IMR-90 (cell line): ENCODE measurements around the gene MROH2A. TPM values are rescaled to one million over a fixed set of nuclear protein-coding genes. Genes with fewer than 3 reads are reported as not detected.

Source experiments
- ATAC-seq: fragments of 200-7000 bp; cut with Tn5 transposase; 2 replicates; pipeline ENCODE4 v1.9.1; 2020; ENCODE audit warnings: low read depth, mild to moderate bottlenecking, moderate library complexity
- BruUV-seq: library from RNA; stranded (reverse); fragments of 400-500 nt; replicated peaks from 2 replicates; lab custom pipeline; 2021; lab: Mats Ljungman, UMichigan
- CTCF ChIA-PET: fragments of 300-600 bp; formaldehyde crosslinking; extraction: SDS; loops from one replicate; lab custom pipeline; 2021; ENCODE audit warnings: antibody characterized with exemption; lab: Yijun Ruan, JAX
- POLR2A ChIA-PET: fragments of 300-600 bp; sonication (Branson Sonifier 250); formaldehyde crosslinking; loops from one replicate; lab custom pipeline; 2022; ENCODE audit warnings: antibody characterized with exemption; ENCODE audit not compliant: unreplicated experiment; lab: Charles Lee
- DNase-seq: peaks from one replicate; pipeline ENCODE4 v3.0.0; 2013
- H2AFZ ChIP-seq: replicated peaks from 2 replicates; pipeline ENCODE3; 2013; ENCODE audit warnings: low read length, mild to moderate bottlenecking; ENCODE audit not compliant: poor library complexity
- H2AK5ac ChIP-seq: 2 replicates; pipeline ENCODE4 v1.6.1; 2013; ENCODE audit warnings: low read depth, low read length, inconsistent platforms
- H2AK9ac ChIP-seq: replicated peaks from 2 replicates; pipeline ENCODE3; 2013; ENCODE audit warnings: mild to moderate bottlenecking, low read depth, low read length, moderate library complexity; ENCODE audit not compliant: poor library complexity
- H2BK120ac ChIP-seq: 2 replicates; pipeline ENCODE4 v1.6.1; 2013; ENCODE audit warnings: low read depth, low read length, inconsistent platforms
- H2BK15ac ChIP-seq: 3 replicates; pipeline ENCODE4 v1.6.1; 2013; ENCODE audit warnings: low read depth, low read length, inconsistent platforms
- H2BK20ac ChIP-seq: 2 replicates; pipeline ENCODE4 v1.6.1; 2013; ENCODE audit warnings: low read depth, mild to moderate bottlenecking, inconsistent platforms, low read length, moderate library complexity
- H2BK5ac ChIP-seq: 2 replicates; pipeline ENCODE4 v1.6.1; 2013; ENCODE audit warnings: mild to moderate bottlenecking, low read depth, low read length, inconsistent platforms; ENCODE audit not compliant: poor library complexity, severe bottlenecking
- H3K14ac ChIP-seq: replicated peaks from 2 replicates; pipeline ENCODE4 v1.6.1; 2013; ENCODE audit warnings: low read depth, low read length, inconsistent platforms
- H3K18ac ChIP-seq: 2 replicates; pipeline ENCODE4 v1.6.1; 2013; ENCODE audit warnings: low read depth, low read length, control low read depth
- H3K23ac ChIP-seq: 2 replicates; pipeline ENCODE4 v1.6.1; 2013; ENCODE audit warnings: low read depth, low read length, inconsistent platforms
- H3K27ac ChIP-seq: 2 replicates; pipeline ENCODE4 v1.5.1; 2013; ENCODE audit warnings: mild to moderate bottlenecking, control low read depth, low read length; ENCODE audit not compliant: insufficient read depth
- H3K27me3 ChIP-seq: 2 replicates; pipeline ENCODE4 v1.6.1; 2013; ENCODE audit warnings: low read length; ENCODE audit not compliant: control insufficient read depth, insufficient read depth
- H3K36me3 ChIP-seq: 2 replicates; pipeline ENCODE4 v1.6.1; 2013; ENCODE audit warnings: low read length, mixed read lengths; ENCODE audit not compliant: control insufficient read depth, insufficient read depth
- H3K4ac ChIP-seq: 2 replicates; pipeline ENCODE4 v1.6.1; 2013; ENCODE audit warnings: low read depth, low read length, inconsistent platforms
- H3K4me1 ChIP-seq: 2 replicates; pipeline ENCODE4 v1.6.1; 2013; ENCODE audit warnings: low read length, mixed read lengths; ENCODE audit not compliant: control insufficient read depth, insufficient read depth
- H3K4me2 ChIP-seq: 2 replicates; pipeline ENCODE4 v1.6.1; 2013; ENCODE audit warnings: low read depth, mild to moderate bottlenecking, control low read depth, low read length, moderate library complexity
- H3K4me3 ChIP-seq: 2 replicates; pipeline ENCODE4 v1.5.1; 2013; ENCODE audit warnings: low read depth, mild to moderate bottlenecking, control low read depth, low read length, moderate library complexity; ENCODE audit not compliant: insufficient read depth
- H3K56ac ChIP-seq: 2 replicates; pipeline ENCODE4 v1.6.1; 2013; ENCODE audit warnings: low read length, inconsistent platforms; ENCODE audit not compliant: insufficient read depth; ENCODE audit errors: extremely low read depth
- H3K79me1 ChIP-seq, 2 experiments: 2 replicates each; pipeline ENCODE4 v1.6.1; 2013; ENCODE audit warnings: low read length in 2 of 2, inconsistent platforms in 1 of 2, low read depth in 1 of 2
- H3K9ac ChIP-seq: 2 replicates; pipeline ENCODE4 v1.6.1; 2013; ENCODE audit warnings: low read depth, low read length, control low read depth
- H3K9me1 ChIP-seq: 2 replicates; pipeline ENCODE4 v1.6.1; 2013; ENCODE audit warnings: low read length, inconsistent platforms; ENCODE audit not compliant: insufficient read depth
- H3K9me3 ChIP-seq: 2 replicates; pipeline ENCODE4 v1.6.1; 2013; ENCODE audit warnings: low read length; ENCODE audit not compliant: control insufficient read depth, insufficient read depth
- H4K20me1 ChIP-seq: 2 replicates; pipeline ENCODE4 v1.6.1; 2013; ENCODE audit warnings: low read length, inconsistent platforms; ENCODE audit not compliant: insufficient read depth
- H4K5ac ChIP-seq: 2 replicates; pipeline ENCODE4 v1.6.1; 2013; ENCODE audit warnings: mild to moderate bottlenecking, low read depth, low read length, control low read depth
- H4K8ac ChIP-seq, 2 experiments: 2 replicates each; pipeline ENCODE4 v1.6.1; 2013; ENCODE audit warnings: low read depth in 2 of 2, low read length in 2 of 2, control low read depth in 1 of 2, inconsistent platforms in 1 of 2
- H4K91ac ChIP-seq: 2 replicates; pipeline ENCODE4 v1.6.1; 2013; ENCODE audit warnings: low read depth, low read length, inconsistent platforms; ENCODE audit not compliant: insufficient read depth
- BHLHE40 ChIP-seq: fragments of 150-350 bp; IDR thresholded peaks from 2 replicates; pipeline ENCODE4 v1.6.1; 2016; ENCODE audit warnings: mild to moderate bottlenecking, low read depth, low read length
- CEBPB ChIP-seq: IDR thresholded peaks from 2 replicates; pipeline ENCODE4 v1.6.1; 2012; ENCODE audit warnings: low read depth, low read length, improper control_type of control experiment
- FOS ChIP-seq: fragments of 150-350 bp; IDR thresholded peaks from 2 replicates; pipeline ENCODE4 v1.6.1; 2016; ENCODE audit warnings: low read depth, low read length
- MAFK ChIP-seq: IDR thresholded peaks from 2 replicates; pipeline ENCODE4 v1.6.1; 2012; ENCODE audit warnings: low read depth, low read length, improper control_type of control experiment
- NFE2L2 ChIP-seq: fragments of 150-350 bp; IDR thresholded peaks from 2 replicates; pipeline ENCODE4 v1.6.1; 2016; ENCODE audit warnings: low read depth, mild to moderate bottlenecking, low read length
- RAD21 ChIP-seq: IDR thresholded peaks from 2 replicates; pipeline ENCODE4 v1.6.1; 2012; ENCODE audit warnings: low read length, improper control_type of control experiment
- RCOR1 ChIP-seq: IDR thresholded peaks from 2 replicates; pipeline ENCODE4 v1.6.1; 2012; ENCODE audit warnings: mild to moderate bottlenecking, low read length, improper control_type of control experiment; ENCODE audit not compliant: insufficient replicate concordance
- RFX5 ChIP-seq: IDR thresholded peaks from 2 replicates; pipeline ENCODE4 v1.8.0; 2012; ENCODE audit warnings: low read depth, mild to moderate bottlenecking, low read length, moderate library complexity
- SMC3 ChIP-seq: fragments of 150-350 bp; IDR thresholded peaks from 2 replicates; pipeline ENCODE4 v1.6.1; 2016; ENCODE audit warnings: low read depth, mild to moderate bottlenecking, antibody characterized with exemption, low read length, moderate library complexity
- dilution Hi-C: fragments of 300-500 bp; cut with HindIII; formaldehyde crosslinking; loops from one replicate; pipeline ENCODE4 v1.14.3; 2018; ENCODE audit warnings: low sequenced_read_pairs; ENCODE audit not compliant: unreplicated experiment
- in situ Hi-C: fragments of 300-500 bp; cut with MboI; formaldehyde crosslinking; loops from 3 replicates; pipeline ENCODE4 v1.14.3; 2019; ENCODE audit warnings: low sequenced_read_pairs, inconsistent platforms, mixed read lengths
- intact Hi-C: fragments of 100-400 bp; cut with micrococcal nuclease; formaldehyde crosslinking; loops from 2 replicates; pipeline ENCODE4 v1.10.0; 2022
- polyA plus RNA-seq, 3 experiments: library from polyadenylated mRNA; depleted of rRNA; stranded (reverse); fragments of >200 nt; gene quantifications; 2 replicates each; pipeline ENCODE4 v1.2.3, GENCODE V29; 2012; ENCODE audit warnings: low replicate concordance in 1 of 3
- total RNA-seq: library from RNA; depleted of rRNA; stranded (reverse); fragments of >200 nt; gene quantifications from 2 replicates; pipeline ENCODE4 v1.2.3, GENCODE V29; 2012
- TF ChIP-seq, protein P1 (sequence below): fragments of 150-350 bp; IDR thresholded peaks from 2 replicates; pipeline ENCODE4 v1.6.1; 2016; ENCODE audit warnings: low read depth, mild to moderate bottlenecking, low read length, moderate library complexity, borderline replicate concordance
- TF ChIP-seq, protein P2 (sequence below): fragments of 150-350 bp; IDR thresholded peaks from 2 replicates; pipeline ENCODE4 v1.6.1; 2017; ENCODE audit warnings: mild to moderate bottlenecking, antibody characterized with exemption, low read length, low read depth

Gene MROH2A
- total and polyA plus RNA-seq, 2 of the 4 experiments (the other 2 are of a cell fraction): not detected

DNA sequence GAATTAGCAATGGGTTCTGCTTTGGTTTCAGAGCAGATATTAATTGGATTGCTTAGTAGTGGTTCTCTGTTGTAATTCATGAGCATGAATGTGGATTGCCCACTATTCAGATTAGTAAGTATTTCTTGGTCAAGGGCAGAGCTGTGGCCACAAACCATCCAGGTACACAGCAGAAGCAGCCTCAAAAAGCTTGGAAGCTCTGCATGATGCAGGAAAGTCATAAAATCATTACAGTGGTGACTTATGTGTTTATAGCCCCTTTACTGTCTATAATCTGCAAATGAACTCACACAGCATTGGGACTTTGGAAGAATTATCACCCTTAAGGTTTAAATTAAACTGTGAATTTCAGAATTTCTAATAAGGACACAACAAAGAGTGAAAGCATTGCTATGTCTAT lies 20.0 kb upstream of the MROH2A start:
- Histone ChIP-seq H2AFZ (no peak overlapping the region), H4K91ac (no peak overlapping the region), H3K4me3 (no peak overlapping the region), H4K5ac (no peak overlapping the region), H3K79me1 (no peaks in the 10 kb centered on the region), H3K56ac (no peak overlapping the region), H3K18ac (no peak overlapping the region), H2BK15ac (no peak overlapping the region), H3K9me3 (no peaks in the 10 kb centered on the region), H2BK20ac (no peak overlapping the region), H2AK5ac (no peak overlapping the region), H3K27ac (no peak overlapping the region), H2BK120ac (no peak overlapping the region), H3K4me1 (peaks cover 3% of the 10 kb centered on the region), H3K23ac (no peak overlapping the region), H4K20me1 (no peaks in the 10 kb centered on the region), H3K4me2 (no peak overlapping the region), H2BK5ac (no peak overlapping the region), H3K36me3 (no peaks in the 10 kb centered on the region), H3K27me3 (no peaks in the 10 kb centered on the region), H2AK9ac (no peak overlapping the region), H3K9me1 (no peaks in the 10 kb centered on the region), H3K9ac (no peak overlapping the region), H3K4ac (no peak overlapping the region), H3K14ac (no peak overlapping the region), H4K8ac (no peak overlapping the region)
- in situ Hi-C loops: no loop called here
- ATAC-seq (no peak), DNase-seq (no peak)
- dilution Hi-C loops: no loop called here
- CTCF ChIA-PET: no interaction called here
- intact Hi-C loops: no loop called here
- POLR2A ChIA-PET: no interaction called here
- no TSS peak for BruUV-seq
- TF ChIP-seq NFE2L2 (no peak), RFX5 (no peak), CEBPB (no peak), FOS (no peak), RAD21 (no peak), MAFK (no peak), RCOR1 (no peak), BHLHE40 (no peak), SMC3 (no peak)
- TF ChIP-seq, protein P1, sequence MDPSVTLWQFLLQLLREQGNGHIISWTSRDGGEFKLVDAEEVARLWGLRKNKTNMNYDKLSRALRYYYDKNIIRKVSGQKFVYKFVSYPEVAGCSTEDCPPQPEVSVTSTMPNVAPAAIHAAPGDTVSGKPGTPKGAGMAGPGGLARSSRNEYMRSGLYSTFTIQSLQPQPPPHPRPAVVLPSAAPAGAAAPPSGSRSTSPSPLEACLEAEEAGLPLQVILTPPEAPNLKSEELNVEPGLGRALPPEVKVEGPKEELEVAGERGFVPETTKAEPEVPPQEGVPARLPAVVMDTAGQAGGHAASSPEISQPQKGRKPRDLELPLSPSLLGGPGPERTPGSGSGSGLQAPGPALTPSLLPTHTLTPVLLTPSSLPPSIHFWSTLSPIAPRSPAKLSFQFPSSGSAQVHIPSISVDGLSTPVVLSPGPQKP: no peak
- TF ChIP-seq, protein P2, sequence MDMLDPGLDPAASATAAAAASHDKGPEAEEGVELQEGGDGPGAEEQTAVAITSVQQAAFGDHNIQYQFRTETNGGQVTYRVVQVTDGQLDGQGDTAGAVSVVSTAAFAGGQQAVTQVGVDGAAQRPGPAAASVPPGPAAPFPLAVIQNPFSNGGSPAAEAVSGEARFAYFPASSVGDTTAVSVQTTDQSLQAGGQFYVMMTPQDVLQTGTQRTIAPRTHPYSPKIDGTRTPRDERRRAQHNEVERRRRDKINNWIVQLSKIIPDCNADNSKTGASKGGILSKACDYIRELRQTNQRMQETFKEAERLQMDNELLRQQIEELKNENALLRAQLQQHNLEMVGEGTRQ: no peak
